Measurements from ENCODE around the gene CCDC74B.
"Not testable (repeated sequence)": the region's sequence is repeated elsewhere in the genome, so short reads cannot be mapped to it uniquely, and the experiment has no call there.

Gene CCDC74B

GRCh38 chr2:130165293-130166016 is 20.5 kb upstream of the CCDC74B start:
- no peak for DNase-seq

DNA sequence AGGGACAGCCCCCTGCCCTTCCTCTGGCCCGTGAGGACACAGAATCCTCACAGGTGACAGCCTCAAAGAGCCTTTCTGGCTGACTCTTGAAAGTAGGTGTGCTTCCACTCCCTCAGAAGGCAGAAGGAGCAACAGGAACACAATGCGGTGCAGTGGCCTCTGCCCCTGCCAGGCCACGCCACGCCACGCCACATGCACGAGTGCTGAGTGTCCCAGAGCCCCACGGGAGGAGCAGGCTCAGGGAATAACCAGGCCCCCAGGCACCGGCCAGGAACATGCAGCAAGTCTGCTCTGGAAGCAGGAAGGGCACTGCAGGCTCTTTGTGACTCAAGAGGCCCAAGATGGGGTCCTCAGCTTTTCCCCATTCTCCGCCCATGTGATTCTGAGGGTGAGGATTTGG is 18.1 kb upstream of the CCDC74B start:
- DNase-seq = no peak

DNA sequence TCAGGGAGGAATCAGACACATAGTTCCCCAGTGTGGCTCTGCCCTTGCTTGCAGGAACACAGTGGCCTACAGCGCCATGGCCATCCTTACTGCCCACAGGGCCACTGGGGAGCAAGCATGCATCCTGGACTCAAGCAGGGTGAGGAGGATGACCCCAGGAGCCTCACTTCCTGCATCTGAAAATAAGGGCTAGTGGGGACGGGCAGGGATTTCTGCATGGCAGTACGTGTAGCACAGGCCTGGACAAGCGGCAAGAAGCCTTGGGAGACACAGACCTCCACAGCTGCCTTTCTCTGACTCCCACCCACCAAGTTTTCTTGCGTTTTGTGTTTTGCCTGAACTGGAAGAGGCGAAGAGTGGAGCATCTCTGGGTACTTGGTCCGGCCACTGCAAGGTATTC is 17.6 kb upstream of the CCDC74B start:
- DNase-seq = not testable (repeated sequence)

DNA sequence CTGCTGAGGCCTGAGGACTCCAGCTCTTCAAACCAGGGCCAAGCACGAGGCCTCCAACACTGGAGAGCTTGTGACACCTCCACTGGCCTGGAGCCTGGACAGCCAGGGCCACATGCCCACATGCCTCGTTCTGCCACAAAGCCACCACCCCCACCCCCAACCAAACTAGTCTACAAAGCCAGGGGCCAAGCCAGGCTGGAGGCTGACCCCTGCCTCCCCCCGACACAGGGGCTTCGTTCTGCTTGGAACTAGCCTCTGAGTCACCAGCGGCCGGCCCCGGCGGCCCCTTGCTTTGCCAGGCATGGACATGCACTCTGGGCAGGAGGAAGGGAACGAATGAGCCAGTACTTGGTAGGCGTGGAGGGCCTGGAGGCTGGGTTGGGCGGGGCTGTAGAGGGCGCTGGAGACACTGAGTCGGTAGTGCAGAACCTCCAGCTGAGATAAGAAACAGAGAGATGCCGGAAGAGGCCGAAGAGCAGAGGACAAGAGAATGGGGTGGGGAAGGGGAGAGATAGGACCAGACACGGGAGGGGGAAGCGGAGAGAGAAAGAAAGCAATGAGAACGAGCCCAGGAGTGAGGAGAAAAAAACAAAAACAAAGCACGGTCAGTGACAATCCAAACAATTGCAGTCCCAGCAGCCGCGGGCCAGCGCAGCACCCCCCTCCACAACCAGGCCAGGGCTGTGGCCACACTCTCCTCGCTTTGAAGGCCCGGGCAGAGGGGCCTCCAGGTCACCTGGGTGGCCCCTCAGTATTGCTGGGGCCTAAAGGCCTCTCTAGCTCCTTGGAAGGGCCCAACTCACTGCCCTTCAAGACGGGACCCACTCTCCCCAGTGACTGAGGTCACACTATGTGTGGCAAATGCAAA is 16.2 kb upstream of the CCDC74B start:
- not testable (repeated sequence) for DNase-seq

DNA sequence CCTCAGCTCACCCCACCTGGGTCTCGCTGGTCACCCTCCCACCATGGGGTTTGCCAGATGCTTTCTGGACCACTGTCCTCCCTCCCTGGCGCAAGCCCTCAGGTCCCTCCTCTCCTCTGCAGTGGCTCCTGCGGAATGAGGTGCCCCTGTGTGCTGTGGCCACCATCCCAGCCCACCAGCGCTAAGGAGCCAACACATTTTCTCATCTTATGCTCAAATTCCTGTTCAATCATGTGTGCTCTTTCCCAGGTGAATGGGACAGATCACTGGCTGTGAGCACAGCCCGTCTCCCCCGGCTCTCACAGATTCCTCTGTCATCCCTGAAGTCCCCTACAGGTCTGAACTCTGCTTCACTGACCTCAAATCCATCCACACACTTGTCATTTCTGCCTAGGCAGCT is 15.2 kb upstream of the CCDC74B start:
- no peak for DNase-seq

- not testable (repeated sequence) for DNase-seq
These were observed 14.5 kb upstream of the CCDC74B start for GRCh38 chr2:130159376-130159775.

DNA sequence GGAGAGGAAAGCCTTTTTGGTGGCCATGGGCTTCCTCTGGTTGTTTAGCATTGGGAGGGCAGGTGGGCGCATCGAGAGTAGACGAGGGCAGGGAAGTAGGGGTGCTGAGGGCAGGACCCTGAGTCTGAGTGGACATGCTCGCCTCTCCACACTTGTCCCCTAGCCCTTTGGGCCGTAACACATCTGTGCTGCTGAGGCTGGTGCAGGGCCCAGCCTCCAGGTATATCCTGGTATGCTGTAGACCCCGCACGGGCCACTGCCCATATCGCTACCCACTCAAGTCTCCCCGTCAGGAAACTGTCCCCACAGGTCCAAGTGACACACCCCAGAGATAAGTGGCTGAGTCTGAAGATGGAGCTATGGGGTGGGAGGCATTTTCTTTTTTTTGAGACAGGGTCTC is 13.7 kb upstream of the CCDC74B start:
- no peak for DNase-seq

DNA sequence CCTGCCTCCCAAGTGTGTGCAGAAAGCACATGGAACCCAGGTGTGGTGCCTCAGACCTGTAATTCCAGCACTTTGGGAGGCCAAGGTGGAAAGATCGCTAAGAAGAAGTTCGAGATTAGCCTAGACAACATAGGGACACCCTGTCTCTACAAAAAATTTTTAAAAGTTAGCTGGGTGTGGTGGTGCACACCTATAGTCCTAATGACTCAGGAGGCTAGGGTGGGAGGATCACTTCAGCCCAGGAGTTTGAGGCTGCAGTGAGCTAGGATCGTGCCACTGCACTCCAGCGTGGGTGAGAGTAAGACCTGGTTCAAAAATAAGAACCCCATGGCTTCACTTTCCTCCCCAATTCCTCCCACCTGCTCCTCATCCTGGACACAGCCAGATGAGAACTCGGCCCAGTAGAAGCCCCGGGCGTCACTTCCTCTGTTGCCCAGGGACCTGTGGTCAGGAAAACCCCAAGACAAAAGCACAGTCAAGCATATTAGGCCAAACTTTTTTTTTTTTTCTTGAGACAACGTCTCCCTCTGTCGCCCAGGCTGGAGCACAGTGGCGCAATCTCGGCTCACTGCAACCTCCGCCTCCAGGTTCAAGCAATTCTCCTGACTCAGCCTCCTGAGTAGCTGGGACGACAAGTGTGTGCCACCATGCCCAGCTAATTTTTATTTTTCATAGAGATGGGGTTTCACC is 13.1 kb upstream of the CCDC74B start:
- DNase-seq = not testable (repeated sequence)

DNA sequence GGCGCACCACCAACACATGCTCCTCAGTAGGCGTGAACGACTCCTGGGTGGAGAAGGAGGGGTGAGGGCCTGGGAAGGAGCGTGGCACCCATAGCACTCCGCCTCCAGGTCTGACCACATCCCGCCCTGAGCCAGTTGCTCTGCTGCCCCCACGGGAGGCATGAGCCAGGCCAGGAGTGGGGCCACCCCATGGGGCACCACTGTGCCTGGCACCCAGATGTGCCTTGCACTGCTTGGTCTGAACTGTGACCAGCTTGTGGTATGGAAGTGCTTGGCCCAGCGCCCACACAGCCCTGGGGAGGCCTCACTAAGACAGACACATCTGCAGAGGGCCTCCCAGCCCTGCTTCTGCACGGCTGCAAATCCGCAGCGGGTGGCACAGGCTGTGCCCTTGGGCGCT is 12.4 kb upstream of the CCDC74B start:
- DNase-seq = not testable (repeated sequence)

DNA sequence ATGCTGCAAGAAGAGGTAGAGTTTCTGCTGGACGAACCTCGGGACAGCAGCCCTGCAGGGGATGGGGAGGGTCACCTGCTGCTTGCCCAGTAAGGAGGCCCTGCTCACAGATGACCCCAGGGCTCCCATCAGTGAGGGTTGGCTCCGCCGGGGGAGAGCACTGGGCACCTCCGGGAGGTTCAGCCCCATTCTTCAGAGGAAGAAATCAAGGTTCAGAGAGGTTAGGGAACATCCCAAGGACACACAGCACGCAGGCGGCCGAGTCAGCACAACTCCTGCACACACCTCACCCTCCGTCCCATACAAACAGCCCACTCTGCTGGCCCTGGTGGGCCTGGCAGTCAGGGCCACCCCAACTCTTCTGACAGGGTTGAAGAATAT is 11.7 kb upstream of the CCDC74B start:
- DNase-seq = no peak

- DNase-seq = peak; percentile 43
These were observed 11.2 kb upstream of the CCDC74B start for GRCh38 chr2:130155956-130156623.

GRCh38 chr2:130154773-130155765 is 10.2 kb upstream of the CCDC74B start:
- no peak for DNase-seq

- not testable (repeated sequence) for DNase-seq
These were observed 9.5 kb upstream of the CCDC74B start for GRCh38 chr2:130154423-130154770.

DNA sequence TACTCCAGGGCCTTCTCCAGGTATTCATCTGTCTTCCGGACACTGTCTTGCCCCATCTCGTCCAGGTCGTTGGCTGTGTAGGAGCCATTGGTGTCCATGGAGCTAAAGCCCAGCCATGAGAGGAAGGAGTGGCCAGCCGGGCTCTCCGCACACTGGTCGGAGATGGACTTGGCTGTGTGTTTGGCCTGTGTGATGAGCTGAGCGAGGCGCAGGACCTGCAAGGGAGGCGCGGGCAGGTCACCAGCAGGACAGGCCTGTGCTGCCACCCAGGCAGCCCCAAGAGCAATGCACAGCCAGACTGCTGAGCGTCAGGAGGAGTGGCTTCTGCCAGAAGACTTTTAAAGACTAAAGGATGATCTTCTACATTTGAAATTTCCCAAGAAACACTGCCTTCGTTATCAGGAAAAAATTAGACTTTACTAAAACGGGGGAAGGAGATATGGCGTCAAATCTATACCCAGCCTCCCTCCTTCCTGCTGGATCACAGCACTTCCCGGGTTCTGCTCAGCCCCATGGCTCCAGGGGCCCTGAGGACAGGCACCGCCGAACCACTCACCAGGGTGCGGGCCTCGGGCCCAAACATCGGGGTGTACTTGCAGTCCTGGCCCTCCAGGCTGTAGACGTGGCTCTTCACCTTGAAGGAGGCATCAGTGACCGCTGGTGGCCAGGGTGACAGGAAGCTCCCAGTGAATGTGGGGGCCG is 9.0 kb upstream of the CCDC74B start:
- DNase-seq = not testable (repeated sequence)

- DNase-seq = no peak
These were observed 8.1 kb upstream of the CCDC74B start for GRCh38 chr2:130152816-130153595.

- DNase-seq = not testable (repeated sequence)
These were observed 7.4 kb upstream of the CCDC74B start for GRCh38 chr2:130152136-130152815.

GRCh38 chr2:130151145-130151512 is 6.2 kb upstream of the CCDC74B start:
- not testable (repeated sequence) for DNase-seq

GRCh38 chr2:130150181-130151144 is 5.6 kb upstream of the CCDC74B start:
- no peak for DNase-seq
